ENCODE results near the gene ACOT2.

The ACOT2 gene

GRCh38 chr14:73616831-73617230 lies 47.8 kb downstream of the ACOT2 start:
- no peak for DNase-seq

GRCh38 chr14:73619524-73619923 lies 50.5 kb downstream of the ACOT2 start:
- no peak for DNase-seq

- no peak for DNase-seq
Measured at GRCh38 chr14:73620268-73620667, 51.3 kb downstream of the ACOT2 start.

GRCh38 chr14:73623504-73624054 lies 54.6 kb downstream of the ACOT2 start:
- DNase-seq = no peak
